ENCODE measurements around the gene ERO1A. TPM values are rescaled to one million over a fixed set of nuclear protein-coding genes. Genes with fewer than 3 reads are reported as not detected.

The ERO1A gene
- total RNA-seq, 4 donors from 2014 or later, result 21.9 to 46.0 (median 35.6) TPM

DNA sequence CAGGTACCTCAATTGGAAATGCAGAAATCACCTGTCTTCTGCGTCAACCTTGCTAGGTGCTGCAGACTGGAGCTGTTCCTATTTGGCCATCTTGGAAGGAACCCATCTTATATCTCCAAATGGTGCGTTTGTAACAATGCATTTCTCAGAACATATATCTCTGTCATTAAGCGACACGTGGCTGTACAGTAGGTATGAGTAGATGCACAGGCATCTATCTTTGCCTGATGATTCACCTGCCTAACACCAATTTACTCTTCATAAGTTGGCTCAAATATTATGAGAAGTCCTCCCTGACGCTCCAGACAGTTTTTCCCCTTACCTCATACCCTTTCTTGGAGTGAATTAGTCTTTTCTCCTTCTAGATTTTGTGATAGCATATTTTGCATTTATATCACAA lies 98.5 kb downstream of the ERO1A start:
- TF ChIP-seq POLR2AphosphoS5 (IDR thresholded peaks at IDR 0.05) (no peak), POLR2A (IDR thresholded peaks at IDR 0.05) (no peak), EP300 (IDR thresholded peaks at IDR 0.05; ENCODE audit: low read depth) (no peak)
- TF ChIP-seq, protein P1, sequence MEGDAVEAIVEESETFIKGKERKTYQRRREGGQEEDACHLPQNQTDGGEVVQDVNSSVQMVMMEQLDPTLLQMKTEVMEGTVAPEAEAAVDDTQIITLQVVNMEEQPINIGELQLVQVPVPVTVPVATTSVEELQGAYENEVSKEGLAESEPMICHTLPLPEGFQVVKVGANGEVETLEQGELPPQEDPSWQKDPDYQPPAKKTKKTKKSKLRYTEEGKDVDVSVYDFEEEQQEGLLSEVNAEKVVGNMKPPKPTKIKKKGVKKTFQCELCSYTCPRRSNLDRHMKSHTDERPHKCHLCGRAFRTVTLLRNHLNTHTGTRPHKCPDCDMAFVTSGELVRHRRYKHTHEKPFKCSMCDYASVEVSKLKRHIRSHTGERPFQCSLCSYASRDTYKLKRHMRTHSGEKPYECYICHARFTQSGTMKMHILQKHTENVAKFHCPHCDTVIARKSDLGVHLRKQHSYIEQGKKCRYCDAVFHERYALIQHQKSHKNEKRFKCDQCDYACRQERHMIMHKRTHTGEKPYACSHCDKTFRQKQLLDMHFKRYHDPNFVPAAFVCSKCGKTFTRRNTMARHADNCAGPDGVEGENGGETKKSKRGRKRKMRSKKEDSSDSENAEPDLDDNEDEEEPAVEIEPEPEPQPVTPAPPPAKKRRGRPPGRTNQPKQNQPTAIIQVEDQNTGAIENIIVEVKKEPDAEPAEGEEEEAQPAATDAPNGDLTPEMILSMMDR (IDR thresholded peaks at IDR 0.05), result no peak
- no peak for DNase-seq
- Histone ChIP-seq H3K4me3 (no peak overlapping the region), H3K36me3 (no peaks in the 10 kb centered on the region), H3K27ac (no peak overlapping the region), H3K9me3 (no peaks in the 10 kb centered on the region), H3K4me1 (no peaks in the 10 kb centered on the region), H3K27me3 (no peaks in the 10 kb centered on the region)
- in situ Hi-C loops (cut with MboI; ENCODE audit: low pct_ligation_motif_present in 1 of 4, low pct_unique_long_range_greater_than_20kb in 1 of 4, low sequenced_read_pairs in 3 of 4) (no loop called here), intact Hi-C loops (cut with DNase I; ENCODE audit: low total_unique reads) (no loop called here)
- 88 to 100% methylated on average over 1 to 5 of the region's 5 CpGs for WGBS, 2 donors (ENCODE audit: low coverage in 1 of 2)

DNA sequence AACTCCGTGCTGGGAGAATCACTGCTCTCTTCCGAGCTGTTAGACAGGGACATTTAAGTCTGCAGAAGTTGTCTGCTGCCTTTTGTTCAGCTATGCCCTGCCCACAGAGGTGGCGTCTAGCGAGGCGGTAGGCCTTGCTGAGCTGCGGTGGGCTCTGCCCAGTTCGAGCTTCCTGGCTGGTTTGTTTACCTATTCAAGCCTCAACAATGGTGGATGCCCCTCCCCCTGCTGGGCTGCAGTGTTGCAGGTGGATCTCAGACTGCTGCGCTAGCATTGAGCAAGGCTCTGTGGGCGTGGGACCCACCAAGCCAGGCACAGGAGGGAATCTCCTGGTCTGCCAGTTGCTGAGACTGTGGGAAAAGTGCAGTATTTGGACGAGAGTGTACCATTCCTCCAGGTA lies 99.0 kb downstream of the ERO1A start:
- no peak for DNase-seq
- Histone ChIP-seq H3K27ac (no peak overlapping the region), H3K4me3 (no peak overlapping the region), H3K4me1 (no peaks in the 10 kb centered on the region), H3K9me3 (no peaks in the 10 kb centered on the region), H3K27me3 (no peaks in the 10 kb centered on the region), H3K36me3 (no peaks in the 10 kb centered on the region)
- 93% methylated on average over 10 of the region's 10 CpGs; no CpG with 5 or more reads in 1 of the 2 donors for WGBS, 2 donors (ENCODE audit: low coverage in 1 of 2)
- in situ Hi-C loops (cut with MboI; ENCODE audit: low pct_ligation_motif_present in 1 of 4, low pct_unique_long_range_greater_than_20kb in 1 of 4, low sequenced_read_pairs in 3 of 4) (no loop called here), intact Hi-C loops (cut with DNase I; ENCODE audit: low total_unique reads) (no loop called here)
- no peak for TF ChIP-seq EP300 (IDR thresholded peaks at IDR 0.05; ENCODE audit: low read depth)
- TF ChIP-seq, protein P1 (IDR thresholded peaks at IDR 0.05), result no peak
- TF ChIP-seq POLR2A (IDR thresholded peaks at IDR 0.05), result no peak
- TF ChIP-seq POLR2AphosphoS5 (IDR thresholded peaks at IDR 0.05), result no peak

DNA sequence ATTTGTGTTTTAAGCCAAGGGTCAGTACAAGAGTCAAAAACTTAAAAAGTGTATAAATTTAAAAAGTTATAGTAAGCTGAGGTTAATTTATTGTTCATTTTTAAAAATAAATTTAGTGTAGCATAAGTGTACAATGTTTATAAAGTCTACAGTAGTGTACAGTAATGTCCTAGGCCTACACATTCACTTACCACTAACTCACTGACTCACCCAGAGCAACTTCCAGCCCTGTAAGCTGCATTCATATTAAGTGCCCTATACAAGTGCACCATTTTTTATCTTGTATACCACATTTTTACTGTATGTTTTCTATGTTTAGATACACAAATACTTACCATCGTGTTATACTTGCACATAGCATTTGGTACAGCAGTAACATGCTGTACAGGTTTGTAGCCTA lies 105.0 kb downstream of the ERO1A start:
- H3K4me3 ChIP-seq, result no peak overlapping the region
- H3K27ac ChIP-seq, result no peak overlapping the region
- H3K9me3 ChIP-seq, result no peaks in the 10 kb centered on the region
- no peaks in the 10 kb centered on the region for H3K36me3 ChIP-seq
- TF ChIP-seq EP300 (IDR thresholded peaks at IDR 0.05; ENCODE audit: low read depth), result no peak
- TF ChIP-seq POLR2A (IDR thresholded peaks at IDR 0.05), result no peak
- TF ChIP-seq POLR2AphosphoS5 (IDR thresholded peaks at IDR 0.05), result no peak
- TF ChIP-seq, protein P1 (IDR thresholded peaks at IDR 0.05), result no peak
- no peaks in the 10 kb centered on the region for H3K27me3 ChIP-seq
- 67 to 80% methylated on average over 1 of the region's 1 CpG for WGBS, 2 donors (ENCODE audit: low coverage in 1 of 2)
- H3K4me1 ChIP-seq, result no peaks in the 10 kb centered on the region
- DNase-seq, result no peak
- in situ Hi-C loops (cut with MboI; ENCODE audit: low pct_ligation_motif_present in 1 of 4, low pct_unique_long_range_greater_than_20kb in 1 of 4, low sequenced_read_pairs in 3 of 4) (no loop called here), intact Hi-C loops (cut with DNase I; ENCODE audit: low total_unique reads) (no loop called here)

Other genes starting within 250 kb of the ERO1A start
- gene TXNDC16, start 143.1 kb downstream of the ERO1A start, total RNA-seq, result 10 to 100 TPM in 1 of 4 donors, 1 to 10 TPM in 2, not detected in 1; 5.6 to 11.1 (median 7.1) TPM
- gene GPR137C, start 142.7 kb downstream of the ERO1A start, total RNA-seq, result 1 to 10 TPM in 1 of 4 donors, under 1 TPM in 3; 0.27 to 2.6 (median 0.36) TPM
- gene PSMC6, start 11.6 kb upstream of the ERO1A start, total RNA-seq, result 10 to 100 TPM in 3 of 4 donors, 1 to 10 TPM in 1; 6.8 to 87.8 (median 47.8) TPM
- 10 to 100 TPM in 2 of 4 donors, 1 to 10 TPM in 2; 6.0 to 14.4 (median 9.1) TPM for gene STYX, start 34.6 kb upstream of the ERO1A start, total RNA-seq
- gene GNPNAT1, start 96.0 kb upstream of the ERO1A start, total RNA-seq, result 10 to 100 TPM in 2 of 4 donors, 1 to 10 TPM in 2; 7.5 to 17.1 (median 12.7) TPM

Data from transverse colon (tissue), 4 donors.